Choroid plexus epithelial cell (primary cell): ENCODE measurements around the gene PIERCE2.
A peak's percentile ranks its signal among the peaks of the same experiment; 100 is the strongest.
"Not testable (repeated sequence)": the region's sequence is repeated elsewhere in the genome, so short reads cannot be mapped to it uniquely, and the experiment has no call there.

ENCODE experiments used
- DNase-seq: peaks from one replicate; pipeline ENCODE4 v3.0.0-alpha.2; 2010; ENCODE audit warnings: low read depth
- H3K4me3 ChIP-seq: 2 replicates; pipeline ENCODE4 v1.5.1; 2011; ENCODE audit warnings: low read depth, mild to moderate bottlenecking, control low read depth, low read length, moderate library complexity
- CTCF ChIP-seq: conservative IDR thresholded peaks from 2 replicates; pipeline ENCODE4 v1.5.1; 2011; ENCODE audit warnings: low read depth, mild to moderate bottlenecking, control low read depth, inconsistent platforms, low read length, moderate library complexity

PIERCE2 gene

GRCh38 chr15:55434989-55435825 is 26.9 kb downstream of the PIERCE2 start:
- peak; percentile 71 for TF ChIP-seq CTCF
- DNase-seq, result peak; percentile 84
- H3K4me3 ChIP-seq, result no peak overlapping the region

GRCh38 chr15:55443141-55443540 is 34.8 kb downstream of the PIERCE2 start:
- not testable (repeated sequence) for DNase-seq, H3K4me3 ChIP-seq

- not testable (repeated sequence) for DNase-seq, H3K4me3 ChIP-seq
These were observed 37.6 kb downstream of the PIERCE2 start for GRCh38 chr15:55445936-55446335.

GRCh38 chr15:55446379-55447029 is 38.2 kb downstream of the PIERCE2 start:
- not testable (repeated sequence) for H3K4me3 ChIP-seq, DNase-seq

GRCh38 chr15:55447030-55447394 is 38.7 kb downstream of the PIERCE2 start:
- not testable (repeated sequence) for DNase-seq

GRCh38 chr15:55457401-55458022 is 49.2 kb downstream of the PIERCE2 start:
- H3K4me3 ChIP-seq, result no peak overlapping the region
- no peak for DNase-seq
- TF ChIP-seq CTCF, result no peak

More at GRCh38 chr15:55447030-55447394, 38.7 kb downstream of the PIERCE2 start:
- not testable (repeated sequence) for H3K4me3 ChIP-seq

GRCh38 chr15:55461447-55461846 is 53.2 kb downstream of the PIERCE2 start:
- no peak overlapping the region for H3K4me3 ChIP-seq
- no peak for DNase-seq
- no peak for TF ChIP-seq CTCF

- TF ChIP-seq CTCF, result no peak
- no peak overlapping the region for H3K4me3 ChIP-seq
- DNase-seq, result no peak
These were observed 60.0 kb downstream of the PIERCE2 start for GRCh38 chr15:55468321-55468720.
